GM21515 (cell line): ENCODE results near the gene RCOR2.
"Not testable (repeated sequence)": the region's sequence is repeated elsewhere in the genome, so short reads cannot be mapped to it uniquely, and the experiment has no call there.

Source experiments
- ATAC-seq: cut with Tn5 transposase; IDR thresholded peaks from one replicate; pipeline ENCODE4 v1.9.1; 2021; ENCODE audit not compliant: unreplicated experiment

Gene RCOR2

DNA sequence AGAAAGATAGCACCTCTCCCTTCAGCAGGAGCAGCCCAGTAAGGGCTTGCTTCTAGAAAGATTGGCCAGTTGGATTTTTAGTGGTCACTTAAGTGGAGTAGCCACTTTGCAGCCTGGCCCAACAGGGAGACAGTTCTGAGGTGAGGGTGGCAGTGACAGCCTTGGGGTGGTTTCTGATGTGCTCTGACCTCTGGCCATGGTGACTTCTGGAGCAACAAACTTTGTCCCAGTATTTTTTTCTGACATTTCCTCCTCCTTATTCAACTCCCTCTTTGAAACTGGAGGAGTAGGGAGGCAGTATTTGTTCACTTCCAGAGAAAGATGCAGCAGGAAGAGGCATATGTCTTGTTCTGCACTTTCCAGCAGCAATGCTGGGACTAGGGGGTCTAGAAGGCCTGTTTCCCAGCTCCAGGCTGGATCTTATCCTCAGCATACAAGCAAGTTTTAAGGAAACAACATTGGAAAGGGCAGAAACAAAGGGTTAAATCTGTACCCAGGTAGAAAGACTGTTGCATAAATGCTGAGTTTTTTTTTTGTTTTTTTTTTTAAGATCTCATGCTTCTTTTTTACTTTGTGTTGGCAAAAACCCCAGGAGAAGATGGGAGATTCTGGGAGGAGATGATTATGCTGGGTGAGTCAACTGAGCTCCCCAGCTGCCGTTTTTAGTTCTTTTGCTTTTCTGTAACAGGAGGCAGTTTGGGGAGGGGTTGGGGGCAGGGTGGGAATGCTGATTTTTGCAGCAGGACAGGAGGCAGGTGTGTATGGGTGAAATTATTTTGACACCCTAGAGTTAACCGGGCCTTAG is 37.2 kb downstream of the RCOR2 start:
- ATAC-seq = no peak

DNA sequence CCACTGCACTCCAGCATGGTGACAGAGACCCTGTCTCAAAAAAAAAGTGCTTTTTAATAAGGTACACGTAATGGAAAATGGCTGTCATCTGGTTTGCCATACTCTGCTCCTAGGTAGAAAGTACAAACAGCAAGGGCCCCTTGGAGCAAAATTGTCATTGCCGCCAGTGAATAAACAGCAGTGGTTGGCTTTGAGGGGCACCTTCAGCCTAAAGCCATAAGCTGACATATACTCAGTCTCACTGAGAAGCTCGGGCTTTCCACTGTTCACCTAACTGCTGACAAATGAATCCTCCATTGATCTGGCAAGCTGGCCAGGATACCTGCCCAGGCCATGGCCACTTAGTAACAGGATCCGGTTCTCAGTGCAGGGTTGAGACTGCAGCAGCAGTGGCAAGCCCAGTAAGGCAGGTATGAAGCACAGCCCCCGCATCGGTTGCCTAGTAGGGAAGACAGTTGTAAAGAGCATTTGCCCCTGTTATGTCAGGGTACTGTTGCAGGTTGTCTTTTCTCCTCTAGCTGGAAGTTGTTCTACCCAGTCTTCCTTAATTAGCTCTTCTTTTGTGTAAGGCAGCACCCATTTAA is 39.2 kb downstream of the RCOR2 start:
- no peak for ATAC-seq

DNA sequence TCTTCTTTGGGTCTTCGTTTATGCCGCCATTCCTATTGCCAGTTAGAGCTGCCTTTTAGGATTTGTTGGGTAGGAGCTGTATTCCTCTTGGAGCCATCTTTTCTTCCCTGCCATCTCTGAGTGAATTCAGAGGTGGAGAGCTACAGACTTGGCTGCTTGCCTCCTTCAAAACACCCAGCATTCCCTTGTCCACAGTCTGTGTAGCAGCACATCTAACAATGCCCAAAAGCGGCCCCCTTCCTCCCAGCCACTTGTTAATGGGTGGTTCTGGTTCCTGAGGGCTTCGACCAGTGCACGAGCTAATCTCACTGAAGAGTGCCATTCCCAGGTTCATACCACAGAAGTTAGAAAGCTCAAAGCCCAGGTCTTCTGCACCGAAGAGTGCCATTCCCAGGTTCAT is 40.3 kb downstream of the RCOR2 start:
- no peak for ATAC-seq

DNA sequence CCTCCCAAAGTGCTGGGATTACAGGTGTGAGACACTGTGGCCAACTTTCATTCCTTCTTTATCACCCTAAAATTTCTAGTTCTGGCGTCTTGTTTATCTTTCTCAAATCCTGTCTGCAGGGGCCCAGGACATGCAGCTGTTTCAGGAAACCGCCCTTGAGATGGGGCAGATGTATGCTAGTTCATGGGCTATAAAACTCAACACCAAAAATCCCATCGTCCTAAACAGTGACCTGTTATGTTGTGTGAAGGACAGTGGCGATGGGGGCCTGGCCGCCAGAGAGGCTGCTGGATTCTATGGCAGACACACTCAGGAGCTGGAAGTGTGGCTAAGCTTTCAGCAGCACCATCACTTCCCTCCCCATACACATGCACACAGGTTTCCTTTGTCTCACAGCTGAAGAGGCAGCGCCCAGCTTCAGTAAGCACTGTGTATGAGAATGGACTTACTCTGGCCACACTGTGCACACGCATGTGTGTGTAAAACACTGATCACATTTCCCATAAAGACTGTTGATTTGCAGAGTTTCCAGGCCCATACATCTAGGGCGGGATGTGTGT is 41.4 kb downstream of the RCOR2 start:
- no peak for ATAC-seq

DNA sequence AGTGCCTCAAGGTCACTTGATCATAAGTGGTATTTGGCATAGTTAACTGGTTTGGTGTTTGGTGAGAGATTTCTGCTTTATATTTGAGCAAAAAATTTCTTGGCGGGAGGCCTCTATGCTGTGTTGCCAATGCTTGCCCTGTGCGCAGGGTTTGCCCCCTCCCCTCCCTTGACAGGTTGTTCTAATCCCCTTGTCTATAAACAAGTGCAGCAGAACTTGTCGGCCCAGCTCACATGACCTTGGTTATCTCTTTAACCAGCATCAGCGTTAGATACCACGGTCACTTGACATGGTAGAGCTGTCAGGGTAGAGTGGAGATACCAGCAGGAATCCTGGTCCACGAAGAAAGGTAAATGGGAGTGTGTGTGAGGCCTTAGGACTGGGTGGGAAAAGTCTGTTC is 42.5 kb downstream of the RCOR2 start:
- ATAC-seq = no peak

DNA sequence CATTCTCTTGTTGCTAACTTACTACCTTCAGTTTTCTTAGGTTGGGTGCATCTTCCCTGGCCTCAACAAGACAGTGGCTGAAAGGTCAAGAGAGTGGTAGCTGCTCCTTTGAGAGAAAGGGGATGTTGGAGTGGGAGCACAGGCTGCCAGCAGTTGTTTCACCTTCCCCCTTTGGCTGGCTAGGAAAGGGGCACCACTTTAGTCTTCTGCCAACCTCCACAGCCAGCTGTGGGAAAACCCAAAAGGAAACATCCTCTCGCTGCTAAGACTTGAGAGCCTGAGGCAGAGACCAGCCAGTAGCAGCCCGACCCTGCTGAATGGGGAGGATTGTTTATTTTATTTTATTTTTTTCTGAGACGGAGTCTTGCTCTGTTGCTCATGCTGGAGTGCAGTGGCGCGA is 43.7 kb downstream of the RCOR2 start:
- ATAC-seq = no peak

DNA sequence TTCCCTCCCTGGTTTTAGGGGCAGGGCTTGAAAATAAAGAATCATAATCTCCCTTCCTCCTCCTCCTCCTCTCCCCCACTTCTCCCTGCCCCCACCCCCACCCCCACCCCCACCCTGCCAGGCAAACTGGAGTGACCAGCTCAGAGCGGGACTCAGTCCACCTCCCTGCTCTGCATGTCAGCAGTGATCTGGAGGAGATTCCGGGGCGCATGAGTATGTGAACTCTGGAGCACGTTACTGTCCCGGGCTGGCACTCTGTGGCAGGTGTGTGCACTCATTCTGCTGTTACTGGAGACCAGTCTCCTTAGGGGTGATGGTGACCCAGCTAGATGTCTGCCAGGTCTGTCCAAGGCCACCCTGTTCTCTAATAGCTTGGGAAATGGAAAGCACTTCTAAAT is 44.2 kb downstream of the RCOR2 start:
- ATAC-seq = no peak

DNA sequence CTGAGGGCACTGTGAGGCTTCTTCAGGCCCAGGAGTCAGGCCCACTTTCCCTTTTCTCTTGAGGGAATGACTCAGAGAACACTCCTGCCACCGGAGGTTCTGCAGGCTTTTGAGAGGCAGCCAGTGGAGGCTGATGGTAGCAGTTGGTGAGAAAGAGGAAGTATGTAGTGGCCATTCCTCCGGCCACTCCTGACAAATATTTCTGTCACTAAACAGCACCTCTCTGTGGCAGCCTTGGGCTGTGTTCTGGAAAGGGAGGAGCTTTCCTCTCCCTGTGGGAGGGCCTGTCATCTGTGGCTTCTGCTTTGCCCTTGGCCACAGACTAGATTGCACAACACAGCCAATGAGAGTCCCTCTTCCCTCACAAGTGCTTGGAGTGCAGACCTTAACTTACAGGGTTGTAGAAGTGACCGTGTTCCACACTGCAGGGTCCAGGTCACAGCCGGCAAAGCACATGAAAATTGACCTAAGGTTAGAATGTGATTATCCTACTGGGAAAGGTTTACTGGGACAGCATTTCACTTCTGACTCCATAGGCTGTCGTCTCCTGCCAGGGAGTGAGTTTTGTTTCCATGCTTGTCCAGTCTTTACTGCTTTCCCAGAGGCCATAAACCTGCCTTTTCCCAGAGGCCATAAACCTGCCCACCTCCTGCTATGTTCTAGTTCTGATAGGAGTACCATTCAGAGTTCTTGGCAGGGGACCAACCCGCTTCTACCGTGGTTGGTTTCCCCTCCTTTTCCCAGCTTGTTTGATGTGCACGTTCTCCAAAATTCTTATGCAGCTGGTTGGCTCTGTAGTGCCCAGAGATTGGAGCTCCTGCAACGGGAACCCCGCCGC is 44.8 kb downstream of the RCOR2 start:
- peak; percentile 82 for ATAC-seq

DNA sequence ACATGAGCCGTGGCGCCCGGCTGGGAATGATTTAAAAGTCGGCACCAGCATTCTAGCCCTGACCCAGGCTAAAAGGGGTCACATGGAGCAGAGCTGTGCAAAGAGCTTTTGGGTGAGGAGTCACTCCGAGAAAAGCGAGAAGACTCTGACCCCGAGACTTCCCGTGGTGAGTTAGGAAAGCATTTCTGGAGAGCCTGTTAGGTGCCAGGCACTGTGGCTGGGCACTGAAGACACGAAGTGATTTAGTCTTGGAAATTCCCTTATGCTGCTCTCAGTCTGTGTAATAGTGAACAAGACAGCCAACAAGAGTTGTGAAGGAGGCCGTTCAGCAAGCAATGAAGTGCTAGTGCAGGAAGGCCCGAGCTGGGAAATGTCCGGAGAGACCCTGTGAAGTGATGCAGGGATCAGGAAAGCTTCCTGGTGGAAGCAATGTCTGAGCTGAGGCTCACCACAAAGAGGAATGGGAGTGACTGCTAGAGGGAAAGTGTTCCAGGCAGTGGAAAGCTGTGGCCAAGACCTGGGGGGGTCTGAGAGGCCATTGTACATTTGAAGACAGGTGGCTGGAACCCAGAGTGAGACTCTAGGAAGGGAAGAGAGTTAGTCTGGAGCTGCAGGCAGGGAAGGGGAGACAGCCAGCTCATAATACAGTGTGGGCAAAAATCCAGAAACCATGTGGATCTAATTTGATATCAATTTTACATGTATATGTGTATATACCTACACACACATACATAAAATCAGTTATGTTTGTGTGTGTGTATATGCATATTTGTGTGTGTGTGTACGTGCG is 46.4 kb downstream of the RCOR2 start:
- no peak for ATAC-seq

DNA sequence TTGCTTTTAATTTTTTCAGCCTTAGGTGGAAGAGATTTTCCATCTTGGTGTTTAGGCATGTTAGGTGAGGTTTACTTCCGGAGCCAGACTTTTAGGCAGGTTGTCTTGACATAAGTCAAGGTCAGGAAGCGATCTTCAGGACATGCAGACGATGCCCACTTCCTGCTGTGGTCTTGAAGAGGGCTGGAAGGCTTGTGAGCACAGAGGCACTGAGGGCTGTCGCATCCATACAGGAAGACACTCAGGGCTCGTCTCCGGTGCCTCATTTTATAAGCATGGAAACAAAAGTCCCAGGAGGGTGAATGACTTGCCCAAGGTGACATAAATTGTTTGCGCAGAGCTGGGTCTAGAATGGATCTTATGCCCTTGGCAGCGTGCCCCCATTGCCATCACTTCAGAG is 47.3 kb downstream of the RCOR2 start:
- ATAC-seq = no peak

DNA sequence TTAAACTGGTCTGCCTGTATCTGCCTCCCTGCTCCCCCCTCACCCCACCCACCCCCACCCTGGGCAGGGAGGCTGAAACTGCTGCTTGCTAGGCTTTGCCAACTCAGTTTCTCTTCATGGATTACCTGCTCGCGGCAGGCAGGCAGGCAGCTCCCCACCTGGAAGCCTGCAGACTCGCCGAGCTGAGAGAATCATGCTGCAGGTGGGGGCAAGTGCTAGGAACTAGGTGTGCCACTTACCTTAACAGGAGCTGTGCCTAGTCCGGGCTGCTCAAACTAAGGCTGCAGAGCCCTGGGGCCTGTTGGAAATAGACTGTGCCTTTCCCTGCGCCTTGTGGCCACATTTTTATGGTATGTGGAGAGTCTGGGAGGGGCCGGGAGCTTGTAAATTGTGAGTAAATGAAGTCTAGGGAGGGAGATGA is 47.8 kb downstream of the RCOR2 start:
- no peak for ATAC-seq

DNA sequence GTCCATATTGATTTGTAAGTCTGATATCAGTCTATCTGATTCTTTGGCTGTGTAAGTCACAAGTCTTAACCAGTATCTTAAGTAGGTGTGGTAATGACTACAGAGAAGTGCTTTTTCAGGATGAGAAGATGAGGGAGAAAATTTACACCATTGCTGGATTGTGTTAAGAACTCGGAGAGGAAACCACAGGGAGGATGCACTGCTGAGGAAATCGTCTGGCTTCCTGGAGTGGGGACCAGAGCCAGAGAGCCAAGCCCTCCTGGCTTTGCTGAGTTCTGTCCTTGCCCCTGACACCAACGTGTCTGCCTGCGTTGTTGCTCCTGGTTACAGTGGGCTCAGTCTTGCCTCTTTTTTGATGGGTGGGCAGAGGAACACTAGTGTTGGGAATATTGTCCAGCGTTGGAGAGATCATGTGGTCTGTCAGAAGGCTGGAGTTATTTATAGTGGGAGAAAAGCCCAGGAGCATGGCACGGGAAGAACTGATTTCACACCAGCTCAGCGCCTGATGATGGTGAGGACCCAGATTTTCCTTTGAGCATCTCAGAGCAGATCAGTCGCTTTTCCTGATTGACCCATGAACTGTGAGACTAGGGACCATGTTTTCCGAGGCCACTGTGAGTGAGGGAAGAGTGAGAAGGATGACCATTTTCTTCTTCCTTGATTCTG is 48.4 kb downstream of the RCOR2 start:
- ATAC-seq = no peak

DNA sequence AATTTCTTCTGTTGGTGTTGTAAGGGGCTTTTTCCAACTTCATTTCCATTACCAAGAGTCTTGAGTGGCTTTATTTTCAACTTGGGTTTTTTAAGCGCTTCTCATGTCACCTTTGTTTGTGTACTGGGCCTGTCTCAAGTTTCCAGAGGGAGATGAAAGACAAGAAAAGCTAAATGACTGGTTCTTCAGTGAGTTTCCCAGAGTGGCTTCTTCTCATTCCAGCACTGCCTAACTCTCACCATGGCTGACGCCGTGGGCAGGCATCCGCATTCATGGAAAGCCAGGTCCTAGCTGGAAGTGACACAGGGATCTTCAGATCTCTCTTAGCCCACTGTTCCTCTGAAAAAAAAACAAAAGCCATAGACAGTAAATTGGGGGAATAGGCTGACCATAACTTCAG is 49.5 kb downstream of the RCOR2 start:
- no peak for ATAC-seq

DNA sequence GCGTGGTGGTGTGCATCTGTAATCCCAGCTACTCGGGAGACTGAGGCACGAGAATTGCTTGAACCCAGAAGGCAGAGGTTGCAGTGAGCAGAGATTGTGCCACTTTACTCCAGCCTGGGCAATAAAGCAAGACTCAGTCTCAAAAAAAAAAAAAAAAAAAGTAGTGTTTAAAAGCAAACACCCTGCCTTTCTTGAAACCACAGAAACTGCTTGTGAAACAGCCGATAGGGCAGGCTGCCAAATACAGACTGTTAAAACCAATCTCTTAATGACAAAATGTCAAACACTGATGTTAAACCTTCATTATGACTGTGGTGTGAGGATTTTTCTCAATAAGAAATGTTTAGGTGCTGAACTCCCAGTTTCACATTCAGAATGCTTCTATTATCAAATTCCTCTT is 50.8 kb downstream of the RCOR2 start:
- peak; percentile 48 for ATAC-seq

DNA sequence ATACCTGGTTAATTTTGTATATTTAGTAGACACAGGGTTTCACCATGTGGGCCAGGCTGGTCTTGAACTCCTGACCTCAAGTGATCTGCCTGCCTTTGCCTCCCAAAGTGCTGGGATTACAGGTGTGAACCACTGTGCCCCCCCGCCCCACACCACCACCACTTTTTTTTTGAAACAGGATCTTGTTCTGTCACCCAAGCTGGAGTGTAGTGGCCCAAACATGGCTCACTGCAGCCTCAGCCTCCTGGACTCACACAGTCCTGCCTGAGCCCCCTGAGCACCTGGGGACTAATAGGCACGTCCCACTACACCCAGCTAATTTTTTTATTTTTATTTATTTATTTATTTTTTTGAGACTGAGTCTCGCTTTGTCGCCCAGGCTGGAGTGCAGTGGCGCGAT is 53.3 kb downstream of the RCOR2 start:
- ATAC-seq = not testable (repeated sequence)

DNA sequence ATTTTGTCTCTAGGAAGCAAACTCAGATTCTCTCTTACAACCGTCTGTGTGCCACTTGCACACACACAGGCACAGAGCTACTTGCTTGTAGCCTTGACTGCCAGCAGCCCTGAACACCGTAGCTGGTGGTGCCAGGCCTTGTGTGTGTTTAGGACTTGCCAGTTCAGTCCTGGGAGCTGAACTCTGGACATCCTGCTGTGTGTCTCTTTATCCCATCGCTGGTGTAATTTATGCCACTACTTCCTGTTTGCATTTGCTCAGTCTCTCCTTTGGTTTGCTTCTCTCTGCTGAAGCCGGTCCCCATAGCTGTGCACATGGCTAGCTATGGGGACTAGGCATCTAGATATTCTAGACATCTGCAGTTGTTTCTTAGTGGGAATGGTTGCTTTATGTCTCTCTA is 54.0 kb downstream of the RCOR2 start:
- ATAC-seq = no peak
